HL-60 (cell line): ENCODE data around the gene FOSB.

Source experiments
- DNase-seq, 2 experiments: peaks; one replicate each; pipeline ENCODE4 v3.0.0-alpha.2; 2010 to 2020; ENCODE audit warnings: low read depth in 1 of 2, low spot score in 1 of 2
- H3K27ac ChIP-seq: fragments of 250-450 bp; sonication (Bioruptor Pico); replicated peaks from 2 replicates; pipeline ENCODE4 v1.5.1; 2020; ENCODE audit warnings: mild to moderate bottlenecking, moderate library complexity
- H3K27me3 ChIP-seq: fragments of 250-450 bp; sonication (Bioruptor Pico); 2 replicates; pipeline ENCODE4 v1.5.1; 2021; ENCODE audit warnings: mild to moderate bottlenecking, moderate library complexity; ENCODE audit not compliant: insufficient read depth, poor library complexity, severe bottlenecking
- H3K4me3 ChIP-seq: replicated peaks from 2 replicates; pipeline ENCODE4 v1.5.1; 2011; ENCODE audit warnings: mild to moderate bottlenecking, control low read depth, low read length; ENCODE audit not compliant: insufficient read depth
- CTCF ChIP-seq: IDR thresholded peaks from one replicate; pipeline ENCODE4 v1.5.1; 2011; ENCODE audit warnings: low read length, control low read depth, inconsistent platforms; ENCODE audit not compliant: insufficient read depth
- GABPA ChIP-seq: IDR thresholded peaks from 2 replicates; pipeline ENCODE4 v1.6.1; 2012; ENCODE audit warnings: low read depth
- POLR2AphosphoS5 ChIP-seq: IDR thresholded peaks from 2 replicates; pipeline ENCODE4 v1.6.1; 2012; ENCODE audit warnings: low read depth
- REST ChIP-seq: IDR thresholded peaks from 2 replicates; pipeline ENCODE4 v1.6.1; 2012; ENCODE audit warnings: low read depth; ENCODE audit not compliant: insufficient replicate concordance
- SPI1 ChIP-seq: IDR thresholded peaks from 2 replicates; pipeline ENCODE4 v1.6.1; 2012; ENCODE audit warnings: low read depth, mild to moderate bottlenecking, borderline replicate concordance

FOSB gene

GRCh38 chr19:45457776-45458175 is 10.0 kb upstream of the FOSB start:
- TF ChIP-seq GABPA = no peak
- TF ChIP-seq POLR2AphosphoS5 = no peak
- no peak for TF ChIP-seq SPI1
- TF ChIP-seq REST = no peak
- no peak for TF ChIP-seq CTCF

GRCh38 chr19:45460807-45461347 is 6.9 kb upstream of the FOSB start:
- H3K27me3 ChIP-seq = no peaks in the 10 kb centered on the region
- TF ChIP-seq GABPA (no peak), REST (no peak), POLR2AphosphoS5 (no peak), CTCF (no peak), SPI1 (no peak)
- H3K4me3 ChIP-seq = no peak overlapping the region
- H3K27ac ChIP-seq = no peak overlapping the region
- DNase-seq = no peak

More at GRCh38 chr19:45457776-45458175, 10.0 kb upstream of the FOSB start:
- no peaks in the 10 kb centered on the region for H3K27me3 ChIP-seq
- DNase-seq = no peak
- no peak overlapping the region for H3K27ac ChIP-seq
- H3K4me3 ChIP-seq = no peak overlapping the region

- no peak overlapping the region for H3K4me3 ChIP-seq
- no peak for TF ChIP-seq POLR2AphosphoS5
- peak; percentile 42; the same call in 1 of the 2 replicates for TF ChIP-seq SPI1
- no peak for DNase-seq
These were observed 5.6 kb upstream of the FOSB start for GRCh38 chr19:45462174-45462573.

GRCh38 chr19:45463241-45463640 is 4.6 kb upstream of the FOSB start:
- no peak overlapping the region for H3K27ac ChIP-seq
- no peak for TF ChIP-seq CTCF
- TF ChIP-seq REST = no peak
- TF ChIP-seq POLR2AphosphoS5 = no peak
- TF ChIP-seq GABPA = no peak
- TF ChIP-seq SPI1 = no peak
- no peak for DNase-seq
- H3K4me3 ChIP-seq = no peak overlapping the region
- no peaks in the 10 kb centered on the region for H3K27me3 ChIP-seq

More at GRCh38 chr19:45462174-45462573, 5.6 kb upstream of the FOSB start:
- no peak overlapping the region for H3K27ac ChIP-seq
- no peaks in the 10 kb centered on the region for H3K27me3 ChIP-seq
